ENCODE measurements around the gene KRT73. TPM values are rescaled to one million over a fixed set of nuclear protein-coding genes. Genes with fewer than 3 reads are reported as not detected.

KRT73 gene
- polyA plus RNA-seq, 1 experiment = not detected

DNA sequence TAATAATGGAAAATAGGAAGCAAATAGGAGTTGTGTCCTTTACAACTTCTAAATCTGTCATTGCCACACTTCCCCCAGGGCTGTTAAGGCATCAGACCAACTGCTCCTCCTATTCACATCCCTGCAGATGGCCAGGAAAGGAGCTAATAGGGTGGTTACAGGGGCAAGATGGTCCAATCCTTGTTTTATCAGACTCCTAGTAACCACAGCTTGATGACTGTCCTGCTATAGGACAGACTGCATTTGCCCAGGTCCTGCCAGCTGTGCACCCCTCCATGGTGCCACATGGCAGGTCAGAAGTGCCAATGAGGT lies 44.5 kb upstream of the KRT73 start:
- Histone ChIP-seq H3K4me3 (ENCODE audit: low read depth, low read length) (no peak overlapping the region), H3K27ac (ENCODE audit: low read depth, low read length) (no peak overlapping the region), H3K9me3 (ENCODE audit: control insufficient read depth, insufficient read depth, low read length) (no peaks in the 10 kb centered on the region), H3K27me3 (ENCODE audit: control insufficient read depth, insufficient read depth, low read length) (peaks cover 12% of the 10 kb centered on the region)
- TF ChIP-seq, protein P1, sequence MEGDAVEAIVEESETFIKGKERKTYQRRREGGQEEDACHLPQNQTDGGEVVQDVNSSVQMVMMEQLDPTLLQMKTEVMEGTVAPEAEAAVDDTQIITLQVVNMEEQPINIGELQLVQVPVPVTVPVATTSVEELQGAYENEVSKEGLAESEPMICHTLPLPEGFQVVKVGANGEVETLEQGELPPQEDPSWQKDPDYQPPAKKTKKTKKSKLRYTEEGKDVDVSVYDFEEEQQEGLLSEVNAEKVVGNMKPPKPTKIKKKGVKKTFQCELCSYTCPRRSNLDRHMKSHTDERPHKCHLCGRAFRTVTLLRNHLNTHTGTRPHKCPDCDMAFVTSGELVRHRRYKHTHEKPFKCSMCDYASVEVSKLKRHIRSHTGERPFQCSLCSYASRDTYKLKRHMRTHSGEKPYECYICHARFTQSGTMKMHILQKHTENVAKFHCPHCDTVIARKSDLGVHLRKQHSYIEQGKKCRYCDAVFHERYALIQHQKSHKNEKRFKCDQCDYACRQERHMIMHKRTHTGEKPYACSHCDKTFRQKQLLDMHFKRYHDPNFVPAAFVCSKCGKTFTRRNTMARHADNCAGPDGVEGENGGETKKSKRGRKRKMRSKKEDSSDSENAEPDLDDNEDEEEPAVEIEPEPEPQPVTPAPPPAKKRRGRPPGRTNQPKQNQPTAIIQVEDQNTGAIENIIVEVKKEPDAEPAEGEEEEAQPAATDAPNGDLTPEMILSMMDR (IDR thresholded peaks at IDR 0.05; ENCODE audit: low read depth, low read length) = no peak
- DNase-seq (ENCODE audit: low read depth, low spot score) = no peak
- CTCF ChIA-PET = no interaction called here
- POLR2A ChIA-PET = no interaction called here

DNA sequence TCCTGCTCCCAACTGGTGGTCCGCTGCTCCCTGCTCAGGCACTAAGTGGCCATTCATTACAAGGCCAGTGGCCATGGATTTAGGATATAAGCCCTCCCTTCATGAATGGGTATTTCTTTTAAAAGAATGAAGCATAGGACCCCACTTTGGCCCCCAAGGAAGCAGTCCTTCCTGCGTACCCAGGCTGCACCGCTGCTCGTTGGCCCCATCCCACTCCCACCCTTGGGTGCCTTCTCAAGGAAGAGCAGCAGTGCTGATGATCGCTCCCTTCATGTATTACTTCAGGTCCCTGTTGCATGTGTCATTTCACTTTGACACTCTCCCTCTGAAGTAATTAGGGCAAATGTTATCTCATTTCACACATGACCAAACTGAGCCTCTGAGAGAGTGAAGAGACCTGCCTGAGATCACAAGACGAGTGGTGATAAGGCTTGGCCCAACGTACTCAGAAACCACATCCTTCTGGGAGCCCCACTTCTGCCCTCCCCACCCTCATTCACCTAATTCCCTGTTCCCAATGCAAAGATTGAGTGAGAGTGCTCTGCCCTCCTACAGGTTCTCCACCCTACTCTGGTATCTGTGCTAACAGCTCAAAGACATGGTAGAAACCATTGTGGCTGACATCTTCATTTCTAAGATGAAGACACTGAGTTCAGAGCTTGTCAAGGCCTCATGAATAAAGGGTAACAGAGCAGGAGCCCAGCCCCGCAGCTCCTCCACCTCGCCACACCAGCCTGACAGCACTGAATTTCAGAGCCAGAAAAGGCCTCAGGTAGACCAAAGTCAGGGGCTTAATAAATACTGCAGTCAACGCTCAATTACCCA lies 43.9 kb upstream of the KRT73 start:
- TF ChIP-seq, protein P1 (IDR thresholded peaks at IDR 0.05; ENCODE audit: low read depth, low read length) = no peak
- H3K4me3 ChIP-seq (ENCODE audit: low read depth, low read length) = no peak overlapping the region
- CTCF ChIA-PET = no interaction called here
- no peak overlapping the region for H3K27ac ChIP-seq (ENCODE audit: low read depth, low read length)
- H3K9me3 ChIP-seq (ENCODE audit: control insufficient read depth, insufficient read depth, low read length) = no peaks in the 10 kb centered on the region
- peaks cover 15% of the 10 kb centered on the region for H3K27me3 ChIP-seq (ENCODE audit: control insufficient read depth, insufficient read depth, low read length)
- POLR2A ChIA-PET = no interaction called here
- DNase-seq (ENCODE audit: low read depth, low spot score) = no peak

DNA sequence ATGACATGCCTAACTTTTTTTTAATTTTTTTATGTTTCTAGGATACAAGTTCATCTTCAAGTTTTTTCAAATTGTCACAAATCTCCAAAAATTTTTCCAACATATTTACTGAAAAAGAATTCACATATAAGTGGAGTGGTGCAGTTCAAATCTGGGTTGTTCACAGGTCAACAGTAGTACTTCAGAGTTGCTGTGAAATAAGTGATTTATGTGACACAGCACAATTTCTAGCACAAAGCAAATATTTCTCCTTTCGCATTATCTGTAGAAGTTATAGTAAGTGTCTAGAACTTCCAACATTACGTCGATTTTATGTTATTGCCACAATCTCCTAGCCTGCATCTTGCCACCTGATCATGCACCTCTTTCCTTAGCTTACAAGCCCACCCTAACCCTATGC lies 43.3 kb upstream of the KRT73 start:
- TF ChIP-seq, protein P1 (IDR thresholded peaks at IDR 0.05; ENCODE audit: low read depth, low read length) = no peak
- no peak for DNase-seq (ENCODE audit: low read depth, low spot score)
- CTCF ChIA-PET = no interaction called here
- H3K27ac ChIP-seq (ENCODE audit: low read depth, low read length) = no peak overlapping the region
- no peaks in the 10 kb centered on the region for H3K9me3 ChIP-seq (ENCODE audit: control insufficient read depth, insufficient read depth, low read length)
- no peak overlapping the region for H3K4me3 ChIP-seq (ENCODE audit: low read depth, low read length)
- H3K27me3 ChIP-seq (ENCODE audit: control insufficient read depth, insufficient read depth, low read length) = peaks cover 16% of the 10 kb centered on the region
- POLR2A ChIA-PET = no interaction called here

DNA sequence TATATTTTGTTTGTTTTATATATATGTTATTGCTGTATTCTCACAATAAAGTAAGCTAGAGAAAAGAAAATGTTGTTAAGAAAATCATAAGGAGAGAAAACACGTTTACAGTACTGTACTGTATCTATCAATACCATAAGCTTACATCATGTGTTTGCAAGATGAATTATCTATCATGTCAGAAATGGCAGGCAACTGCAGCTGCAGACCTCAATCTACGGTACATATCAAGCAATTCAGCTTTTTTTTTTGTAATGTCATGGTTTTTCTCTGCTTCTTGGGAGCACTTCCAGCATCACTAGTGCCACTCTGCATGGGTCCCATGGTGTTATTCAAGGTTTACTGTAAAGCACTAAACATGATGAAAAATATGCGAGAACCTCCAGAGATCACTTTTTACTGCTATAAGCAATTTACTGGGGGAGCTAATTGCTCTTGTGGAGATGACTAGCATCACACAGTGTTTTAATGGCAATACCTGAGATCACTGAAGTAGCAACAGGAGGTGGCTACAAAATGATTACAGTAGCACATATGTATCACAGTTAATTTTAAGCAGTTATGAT lies 42.7 kb upstream of the KRT73 start:
- TF ChIP-seq, protein P1 (IDR thresholded peaks at IDR 0.05; ENCODE audit: low read depth, low read length) = no peak
- Histone ChIP-seq H3K27me3 (ENCODE audit: control insufficient read depth, insufficient read depth, low read length) (peaks cover 16% of the 10 kb centered on the region), H3K4me3 (ENCODE audit: low read depth, low read length) (no peak overlapping the region), H3K27ac (ENCODE audit: low read depth, low read length) (no peak overlapping the region), H3K9me3 (ENCODE audit: control insufficient read depth, insufficient read depth, low read length) (no peaks in the 10 kb centered on the region)
- DNase-seq (ENCODE audit: low read depth, low spot score) = no peak
- ChIA-PET POLR2A (no interaction called here), CTCF (no interaction called here)

DNA sequence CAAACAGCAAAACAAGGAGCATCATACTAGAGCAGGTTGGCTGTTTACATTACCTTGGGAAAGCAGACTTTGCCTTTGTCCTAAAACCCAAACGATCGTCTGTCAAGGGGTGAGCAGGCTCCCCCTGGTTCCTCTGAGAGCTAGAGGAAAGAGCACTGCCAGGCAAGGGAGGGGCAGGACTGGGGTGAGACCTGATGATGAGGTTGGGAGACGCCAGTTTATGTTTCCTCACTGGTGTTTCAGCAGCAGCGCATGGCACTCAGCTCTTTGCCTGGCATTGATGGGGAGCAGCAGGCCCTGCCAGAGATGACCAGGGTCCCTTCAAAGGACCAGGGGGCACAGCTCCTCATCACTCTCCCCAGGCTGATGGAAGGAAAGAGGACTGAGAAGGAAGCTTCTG lies 41.6 kb upstream of the KRT73 start:
- no peaks in the 10 kb centered on the region for H3K9me3 ChIP-seq (ENCODE audit: control insufficient read depth, insufficient read depth, low read length)
- CTCF ChIA-PET = no interaction called here
- H3K27me3 ChIP-seq (ENCODE audit: control insufficient read depth, insufficient read depth, low read length) = peaks cover 14% of the 10 kb centered on the region
- TF ChIP-seq, protein P1 (IDR thresholded peaks at IDR 0.05; ENCODE audit: low read depth, low read length) = no peak
- no peak for DNase-seq (ENCODE audit: low read depth, low spot score)
- no peak overlapping the region for H3K27ac ChIP-seq (ENCODE audit: low read depth, low read length)
- POLR2A ChIA-PET = no interaction called here
- H3K4me3 ChIP-seq (ENCODE audit: low read depth, low read length) = no peak overlapping the region
